T-cell (primary cell): ENCODE results near the gene RGS17. TPM values are rescaled to one million over a fixed set of nuclear protein-coding genes. Genes with fewer than 3 reads are reported as not detected.

Source experiments
- ATAC-seq, 4 experiments: fragments of 200-7000 bp in 3 of 4; fragments of 150-1000 bp in 1 of 4; cut with Tn5 transposase; replicated peaks in 1 of 4; 1 replicate in 3 of 4; 2 replicates in 1 of 4; pipeline ENCODE4 v1.10.0; 2021; ENCODE audit warnings: moderate library complexity in 3 of 4, mild to moderate bottlenecking in 2 of 4, moderate number of reproducible peaks in 1 of 4
- CTCF ChIA-PET, 2 donors: fragments of 300-600 bp; sonication (Branson Sonifier 250); formaldehyde crosslinking; loops; one replicate each; lab custom pipeline; 2022; ENCODE audit warnings: antibody characterized with exemption in 2 of 2; lab: Charles Lee
- POLR2A ChIA-PET, 2 donors: fragments of 300-600 bp; sonication (Branson Sonifier 250); formaldehyde crosslinking; loops; one replicate each; lab custom pipeline; 2022; ENCODE audit warnings: antibody characterized with exemption in 2 of 2; lab: Charles Lee
- DNase-seq, 35 experiments: peaks; one replicate each; pipeline versions ENCODE4 v3.0.0 to v3.0.0-alpha.2; 2013 to 2023
- H3K27ac ChIP-seq: one replicate; pipeline ENCODE4 v1.5.1; 2013; ENCODE audit warnings: low read length
- H3K27me3 ChIP-seq, 2 experiments: replicated peaks in 1 of 2; 1 replicate in 1 of 2; 2 replicates in 1 of 2; pipeline versions ENCODE4 v1.6.1 to v1.7.0; 2013; ENCODE audit warnings: low read length in 1 of 2, mixed read lengths in 1 of 2; ENCODE audit not compliant: control insufficient read depth in 2 of 2, insufficient read depth in 2 of 2; ENCODE audit errors: extremely low read depth in 1 of 2
- H3K36me3 ChIP-seq, 2 donors: 1 replicate in 1 of 2; 2 replicates in 1 of 2; pipeline versions ENCODE4 v1.6.1 to v1.7.0; 2013; ENCODE audit warnings: low read length in 1 of 2; ENCODE audit not compliant: control insufficient read depth in 2 of 2, insufficient read depth in 1 of 2; ENCODE audit errors: extremely low read depth in 1 of 2
- H3K4me1 ChIP-seq, 2 experiments: 1 replicate in 1 of 2; 2 replicates in 1 of 2; pipeline versions ENCODE4 v1.6.1 to v1.7.0; 2013; ENCODE audit warnings: low read length in 2 of 2, mixed read lengths in 1 of 2; ENCODE audit not compliant: insufficient read depth in 2 of 2, control insufficient read depth in 1 of 2; ENCODE audit errors: extremely low read depth in 1 of 2
- H3K4me3 ChIP-seq, 2 donors: 1 replicate in 1 of 2; 2 replicates in 1 of 2; pipeline versions ENCODE4 v1.5.1 to v1.7.0; 2013; ENCODE audit warnings: mild to moderate bottlenecking in 2 of 2, low read length in 1 of 2, moderate library complexity in 1 of 2; ENCODE audit not compliant: control insufficient read depth in 1 of 2; ENCODE audit errors: extremely low read depth in 1 of 2
- H3K9me3 ChIP-seq: 2 replicates; pipeline ENCODE4 v1.7.0; 2013
- H3K27ac Mint-ChIP-seq, 2 donors: one replicate each; pipeline ENCODE4 v1.8.0; 2020 to 2021; ENCODE audit warnings: mild to moderate bottlenecking in 2 of 2, mixed read lengths in 2 of 2
- H3K27me3 Mint-ChIP-seq, 2 donors: one replicate each; pipeline ENCODE4 v1.8.0; 2021 to 2022; ENCODE audit warnings: mixed read lengths in 2 of 2
- H3K36me3 Mint-ChIP-seq: one replicate; pipeline ENCODE4 v1.8.0; 2021; ENCODE audit warnings: mixed read lengths
- H3K4me1 Mint-ChIP-seq, 3 donors: one replicate each; pipeline ENCODE4 v1.8.0; 2020 to 2022; ENCODE audit warnings: mixed read lengths in 3 of 3, mild to moderate bottlenecking in 1 of 3
- H3K4me3 Mint-ChIP-seq, 3 donors: one replicate each; pipeline ENCODE4 v1.8.0; 2020 to 2022; ENCODE audit warnings: mild to moderate bottlenecking in 3 of 3, mixed read lengths in 3 of 3, moderate library complexity in 3 of 3
- H3K9me3 Mint-ChIP-seq, 3 donors: one replicate each; pipeline ENCODE4 v1.8.0; 2020 to 2022; ENCODE audit warnings: mixed read lengths in 3 of 3
- WGBS: methylation state at CpG from one replicate; pipeline ENCODE4 v1.1.5; 2013; ENCODE audit warnings: missing lambda C conversion rate; ENCODE audit not compliant: insufficient coverage; 5-methylcytosine and 5-hydroxymethylcytosine counted together
- total RNA-seq, 35 experiments: library from RNA in 6 of 35; stranded (reverse) in 6 of 35; fragments of 120-200 nt in 1 of 35; gene quantifications; one replicate each; pipeline versions ENCODE4 v1.2.1 to v1.2.4 and lab custom pipeline; 2013 to 2026

RGS17 gene
- total RNA-seq, 5 donors from 2014 or later (not counting 1 experiment from before 2014, with no cell fraction given), result 0.09 to 0.30 TPM; not detected in 3

DNA sequence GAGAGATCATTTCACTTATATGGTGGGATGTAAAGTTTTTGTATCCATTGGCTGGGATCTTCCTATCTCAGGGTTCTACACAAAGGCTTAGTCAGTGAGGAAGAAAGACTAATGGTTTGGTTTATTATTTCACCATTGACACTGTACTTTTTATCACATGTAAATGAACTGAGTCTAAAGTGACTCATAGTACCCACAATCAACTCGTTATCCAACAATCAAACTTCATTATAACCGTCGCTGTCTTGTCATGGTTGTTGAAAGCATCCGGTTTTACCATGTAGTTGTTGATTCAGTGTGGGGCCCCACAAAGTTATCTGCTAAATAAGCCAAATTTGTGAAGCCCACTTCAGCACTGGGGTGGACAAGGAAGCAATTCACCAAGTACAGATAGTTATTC is 72.8 kb downstream of the RGS17 start:
- peaks cover 17 to 32% of the 10 kb centered on the region in 2 donors for H3K27me3 Mint-ChIP-seq
- H3K9me3 Mint-ChIP-seq, result peaks cover 0 to 4% (median 3%) of the 10 kb centered on the region in 3 donors
- Histone ChIP-seq H3K36me3 (no peaks in the 10 kb centered on the region), H3K27me3 (peaks cover 0 to 7% of the 10 kb centered on the region in 2 experiments), H3K4me1 (no peaks in the 10 kb centered on the region), H3K9me3 (no peaks in the 10 kb centered on the region), H3K27ac (no peak overlapping the region), H3K4me3 (no peak overlapping the region)
- H3K4me3 Mint-ChIP-seq, result no peak overlapping the region
- H3K27ac Mint-ChIP-seq, result no peak overlapping the region
- H3K4me1 Mint-ChIP-seq, result no peaks in the 10 kb centered on the region
- H3K36me3 Mint-ChIP-seq, result no peaks in the 10 kb centered on the region
- POLR2A ChIA-PET, result no interaction called here
- WGBS, result no CpG with 5 or more reads among the region's 4 CpGs
- DNase-seq (no peak), ATAC-seq (no peak)
- CTCF ChIA-PET, result no interaction called here

DNA sequence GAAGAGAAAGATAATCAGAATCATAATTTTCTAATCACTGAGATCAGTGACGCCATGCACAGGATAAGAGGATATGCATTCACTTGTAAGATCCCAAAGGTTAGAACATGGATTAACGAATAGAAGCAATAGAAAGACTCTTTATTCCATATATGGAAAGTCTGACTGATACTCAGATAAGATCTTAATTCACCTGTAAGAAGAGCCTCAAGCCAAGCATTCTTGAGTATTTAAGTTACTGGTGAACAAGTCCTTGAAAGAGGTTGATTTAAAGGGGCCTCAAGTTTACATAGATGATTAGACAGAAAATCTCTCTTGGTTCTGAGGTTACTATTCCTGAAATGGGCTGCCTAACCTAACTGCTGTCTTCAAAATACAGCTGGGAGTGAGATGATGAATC is 74.8 kb downstream of the RGS17 start:
- Histone ChIP-seq H3K27me3 (peaks cover 0 to 3% of the 10 kb centered on the region in 2 experiments), H3K36me3 (no peaks in the 10 kb centered on the region), H3K4me3 (no peak overlapping the region), H3K27ac (no peak overlapping the region), H3K9me3 (no peaks in the 10 kb centered on the region), H3K4me1 (no peaks in the 10 kb centered on the region)
- DNase-seq, result no peak
- Mint-ChIP-seq H3K9me3 (peaks cover 0 to 5% (median 0%) of the 10 kb centered on the region in 3 donors), H3K27me3 (peaks cover 14 to 27% of the 10 kb centered on the region in 2 donors), H3K4me3 (no peak overlapping the region), H3K36me3 (no peaks in the 10 kb centered on the region), H3K4me1 (no peaks in the 10 kb centered on the region), H3K27ac (no peak overlapping the region)
- ATAC-seq, result no peak
- ChIA-PET POLR2A (no interaction called here), CTCF (no interaction called here)
- no CpG with 5 or more reads among the region's 2 CpGs for WGBS

DNA sequence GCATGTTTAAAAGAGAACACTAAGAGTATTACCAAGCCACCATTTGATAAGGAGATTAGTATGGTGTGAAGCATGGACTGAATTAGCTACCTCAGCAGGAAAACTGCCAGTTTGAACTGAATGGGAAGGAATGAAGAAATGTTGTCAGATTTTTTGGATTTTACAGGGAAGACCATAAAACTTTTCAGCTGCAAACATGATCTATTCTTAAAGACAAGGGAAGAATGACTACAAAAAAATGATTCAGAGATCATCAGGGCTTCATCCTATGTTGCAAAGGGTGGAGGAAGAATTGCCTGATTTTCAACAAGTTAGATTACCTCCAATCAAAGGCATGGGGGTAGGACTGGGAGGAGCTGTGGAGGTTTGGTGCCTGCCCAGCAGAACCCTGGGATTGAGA is 79.3 kb downstream of the RGS17 start:
- POLR2A ChIA-PET, result no interaction called here
- CTCF ChIA-PET, result interaction anchor here in 1 of 2 donors (0.6 kb wide), 1 partner anchor 1194 kb away, joined by 3 read pairs; no protein-coding TSS in a partner anchor
- Histone ChIP-seq H3K4me1 (no peaks in the 10 kb centered on the region), H3K27me3 (peaks cover 0 to 3% of the 10 kb centered on the region in 2 experiments), H3K27ac (no peak overlapping the region), H3K9me3 (no peaks in the 10 kb centered on the region), H3K36me3 (no peaks in the 10 kb centered on the region), H3K4me3 (no peak overlapping the region)
- no peaks in the 10 kb centered on the region for H3K36me3 Mint-ChIP-seq
- no peak for ATAC-seq
- no peak for DNase-seq
- H3K4me1 Mint-ChIP-seq, result no peaks in the 10 kb centered on the region
- peaks cover 7 to 8% of the 10 kb centered on the region in 2 donors for H3K27me3 Mint-ChIP-seq
- no peak overlapping the region for H3K27ac Mint-ChIP-seq
- H3K9me3 Mint-ChIP-seq, result peaks cover 0 to 11% (median 5%) of the 10 kb centered on the region in 3 donors
- no peak overlapping the region for H3K4me3 Mint-ChIP-seq

DNA sequence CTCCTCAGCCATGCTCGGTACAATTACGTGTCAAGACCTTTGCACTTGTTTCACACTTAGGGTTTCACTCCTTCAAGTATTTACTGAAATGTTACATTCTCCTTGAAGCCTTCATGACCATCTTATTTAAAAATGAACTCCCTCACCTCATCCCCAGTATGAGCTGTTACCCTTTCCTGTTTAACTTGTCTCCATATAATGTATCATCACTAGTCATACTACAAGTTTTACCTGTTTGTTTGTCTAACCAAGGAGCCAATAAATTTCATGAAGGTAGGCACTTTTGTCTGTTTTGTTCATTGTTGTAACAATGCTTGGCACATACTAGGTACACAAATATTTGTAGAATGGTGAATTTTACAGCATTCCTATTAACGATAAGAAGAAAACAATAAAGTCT is 82.5 kb downstream of the RGS17 start:
- DNase-seq (no peak), ATAC-seq (no peak)
- Mint-ChIP-seq H3K36me3 (no peaks in the 10 kb centered on the region), H3K27ac (no peak overlapping the region), H3K27me3 (peaks cover 0 to 5% of the 10 kb centered on the region in 2 donors), H3K4me3 (no peak overlapping the region), H3K4me1 (no peaks in the 10 kb centered on the region), H3K9me3 (peaks cover 0 to 11% (median 5%) of the 10 kb centered on the region in 3 donors)
- Histone ChIP-seq H3K36me3 (no peaks in the 10 kb centered on the region), H3K27me3 (peaks cover 0 to 3% of the 10 kb centered on the region in 2 experiments), H3K9me3 (no peaks in the 10 kb centered on the region), H3K4me1 (no peaks in the 10 kb centered on the region), H3K4me3 (no peak overlapping the region), H3K27ac (no peak overlapping the region)
- POLR2A ChIA-PET, result no interaction called here
- CTCF ChIA-PET, result no interaction called here
- WGBS, result 82% methylated on average over 2 of the region's 3 CpGs

DNA sequence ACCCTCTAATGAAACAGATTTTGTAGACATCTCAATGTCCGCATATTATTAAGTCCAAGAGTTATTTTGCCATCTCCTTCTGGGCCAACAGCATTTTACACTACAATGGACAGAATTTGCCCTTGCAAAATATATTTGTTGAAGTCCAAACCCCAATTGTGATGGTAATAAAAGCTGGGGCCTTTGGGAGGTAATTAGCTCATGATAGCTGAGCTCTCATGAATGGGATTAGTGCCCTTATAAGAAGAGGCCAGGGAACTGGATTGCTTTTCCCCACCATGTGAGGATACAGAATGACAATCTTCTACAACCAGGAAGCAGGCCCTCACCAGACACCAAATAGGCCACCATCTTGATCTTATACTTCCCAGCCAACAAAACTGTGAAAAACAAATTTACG is 83.7 kb downstream of the RGS17 start:
- Histone ChIP-seq H3K4me1 (no peaks in the 10 kb centered on the region), H3K36me3 (no peaks in the 10 kb centered on the region), H3K9me3 (no peaks in the 10 kb centered on the region), H3K27me3 (no peaks in the 10 kb centered on the region), H3K4me3 (no peak overlapping the region), H3K27ac (no peak overlapping the region)
- 100% methylated on average over 1 of the region's 2 CpGs for WGBS
- ChIA-PET CTCF (no interaction called here), POLR2A (no interaction called here)
- Mint-ChIP-seq H3K9me3 (peaks cover 0 to 11% (median 5%) of the 10 kb centered on the region in 3 donors), H3K27ac (no peak overlapping the region), H3K4me3 (no peak overlapping the region), H3K27me3 (peaks cover 0 to 2% of the 10 kb centered on the region in 2 donors), H3K36me3 (no peaks in the 10 kb centered on the region), H3K4me1 (no peaks in the 10 kb centered on the region)
- ATAC-seq (no peak), DNase-seq (no peak)

DNA sequence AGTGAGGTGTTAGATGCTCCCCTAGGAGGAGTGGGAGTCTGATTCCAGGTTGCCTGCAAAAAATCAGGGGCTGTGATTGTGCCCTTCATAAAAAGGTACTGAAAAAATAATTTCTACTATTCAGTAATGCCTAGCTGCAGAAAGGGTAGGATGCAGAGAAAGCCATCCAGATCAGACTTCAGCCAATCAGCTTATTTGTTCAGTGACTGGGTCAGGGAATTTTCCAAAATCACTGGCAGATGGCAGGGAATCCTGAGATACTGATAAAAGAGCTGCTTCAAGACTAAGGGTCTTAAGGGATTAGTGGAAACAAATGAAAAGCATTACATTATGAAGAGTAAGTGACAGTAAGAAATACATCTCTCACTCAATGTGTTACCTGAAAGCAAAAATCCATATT is 85.8 kb downstream of the RGS17 start:
- H3K9me3 ChIP-seq, result no peaks in the 10 kb centered on the region
- Mint-ChIP-seq H3K36me3 (no peaks in the 10 kb centered on the region), H3K27ac (no peak overlapping the region), H3K4me3 (no peak overlapping the region), H3K4me1 (no peaks in the 10 kb centered on the region), H3K27me3 (peaks cover 1 to 5% of the 10 kb centered on the region in 2 donors), H3K9me3 (peaks cover 0 to 5% (median 4%) of the 10 kb centered on the region in 3 donors)
- POLR2A ChIA-PET, result no interaction called here
- ATAC-seq (no peak), DNase-seq (no peak)
- H3K4me3 ChIP-seq, result no peak overlapping the region
- H3K36me3 ChIP-seq, result no peaks in the 10 kb centered on the region
- H3K4me1 ChIP-seq, result no peaks in the 10 kb centered on the region
- no peaks in the 10 kb centered on the region for H3K27me3 ChIP-seq
- CTCF ChIA-PET, result interaction anchor here (0.5 to 0.6 kb wide), 2 partner anchors 13 to 40 kb away, joined by 3 read pairs; no protein-coding TSS in a partner anchor
- no peak overlapping the region for H3K27ac ChIP-seq

DNA sequence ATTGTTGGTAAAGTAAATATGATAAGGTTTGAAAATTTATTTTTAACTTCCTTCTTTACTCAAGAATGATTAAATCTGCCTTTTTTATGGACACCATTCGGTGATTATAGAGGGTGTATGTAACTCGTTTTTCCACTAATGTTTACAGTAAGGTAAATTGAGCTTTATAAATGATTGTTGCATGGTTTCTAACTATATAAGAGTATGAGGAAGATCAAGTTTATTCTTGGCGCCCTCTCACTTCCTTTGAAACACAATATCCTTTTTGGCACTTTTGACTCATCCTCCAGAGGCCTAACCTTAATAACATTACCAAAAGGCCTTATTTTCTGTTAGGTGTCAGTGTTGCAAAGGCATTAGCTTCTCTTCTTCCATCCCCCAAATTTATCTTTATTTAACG is 86.8 kb downstream of the RGS17 start:
- H3K4me3 ChIP-seq, result no peak overlapping the region
- ChIA-PET POLR2A (no interaction called here), CTCF (no interaction called here)
- Mint-ChIP-seq H3K36me3 (no peaks in the 10 kb centered on the region), H3K9me3 (peaks cover 0 to 5% (median 4%) of the 10 kb centered on the region in 3 donors), H3K4me1 (no peaks in the 10 kb centered on the region), H3K4me3 (no peak overlapping the region), H3K27me3 (peaks cover 1 to 5% of the 10 kb centered on the region in 2 donors), H3K27ac (no peak overlapping the region)
- no peak overlapping the region for H3K27ac ChIP-seq
- no peaks in the 10 kb centered on the region for H3K36me3 ChIP-seq
- no peaks in the 10 kb centered on the region for H3K4me1 ChIP-seq
- no peaks in the 10 kb centered on the region for H3K27me3 ChIP-seq
- no CpG with 5 or more reads among the region's 4 CpGs for WGBS
- DNase-seq, result no peak
- ATAC-seq, result no peak
- no peaks in the 10 kb centered on the region for H3K9me3 ChIP-seq
